SH-SY5Y (cell line): ENCODE results near the gene AP2A1.

Experiments used
- GATA2 ChIP-seq: IDR thresholded peaks from 2 replicates; pipeline ENCODE4 v1.6.1; 2011; ENCODE audit warnings: mild to moderate bottlenecking, low read depth, low read length
- GATA3 ChIP-seq: IDR thresholded peaks from 2 replicates; pipeline ENCODE4 v1.6.1; 2011; ENCODE audit warnings: low read depth, mild to moderate bottlenecking, low read length, moderate library complexity

The AP2A1 gene

DNA sequence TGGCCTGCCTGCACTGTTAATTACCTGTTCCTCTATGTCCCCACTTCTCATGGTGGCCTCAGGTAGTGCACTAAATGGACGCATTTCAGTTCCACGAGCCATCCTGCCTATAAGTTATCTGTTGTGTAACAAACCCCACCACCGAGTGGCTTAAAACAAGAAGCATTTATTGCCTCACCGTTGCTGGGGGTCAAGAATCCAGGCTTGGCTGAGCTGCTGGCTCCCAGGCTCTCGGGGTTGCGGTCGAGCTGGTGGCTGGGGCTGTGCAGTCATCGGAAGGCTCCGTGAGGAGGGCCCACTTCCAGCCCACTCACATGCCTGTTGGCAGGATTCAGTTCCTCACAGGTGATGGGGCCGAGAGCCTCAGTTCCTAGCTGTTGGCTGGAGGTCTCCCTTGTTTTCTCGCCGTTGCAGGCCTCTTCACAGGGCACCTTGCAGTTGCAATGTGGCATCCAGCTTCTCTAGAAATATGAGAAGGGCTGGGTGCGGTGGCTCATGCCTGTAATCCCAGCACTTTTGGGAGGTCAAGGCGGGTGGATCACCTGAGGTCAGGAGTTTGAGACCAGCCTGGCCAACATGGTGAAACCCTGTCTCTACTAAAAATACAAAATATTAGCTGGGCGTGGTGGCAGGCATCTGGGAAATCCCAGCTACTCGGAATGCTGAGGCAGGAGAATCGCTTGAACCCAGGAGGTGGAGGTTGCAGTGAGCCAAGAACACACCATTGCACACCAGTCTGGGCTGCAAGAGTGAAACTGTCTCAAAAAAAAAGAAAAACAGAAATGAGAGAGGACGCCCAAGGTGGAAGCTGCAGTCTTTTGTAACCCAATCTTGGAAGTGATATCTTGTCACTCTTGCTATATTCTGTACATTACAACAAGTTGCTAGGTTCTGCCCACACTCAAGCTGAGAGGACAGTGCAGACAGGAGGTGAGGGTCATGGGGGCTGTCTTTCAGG is 77.6 kb downstream of the AP2A1 start:
- no peak for TF ChIP-seq GATA2
- no peak for TF ChIP-seq GATA3

DNA sequence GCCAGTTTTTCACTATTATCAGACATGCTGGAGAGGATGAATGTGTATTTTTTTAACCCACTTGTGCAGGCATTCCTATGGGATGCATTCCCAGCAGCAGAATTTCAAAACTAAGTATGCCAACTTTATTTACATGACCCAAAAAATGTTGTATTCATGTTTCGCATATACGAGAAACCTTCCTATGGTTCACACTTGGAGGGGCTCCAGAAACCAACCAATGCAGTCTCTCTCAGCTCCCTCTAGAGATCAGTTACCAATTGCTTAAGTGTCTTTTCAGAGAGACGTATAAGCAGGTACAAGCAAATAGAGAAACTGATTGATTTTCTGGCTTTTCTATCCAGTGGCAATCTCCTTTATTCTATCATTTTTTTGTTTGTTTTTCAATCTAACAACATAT is 78.6 kb downstream of the AP2A1 start:
- TF ChIP-seq GATA3 (no peak), GATA2 (no peak)

DNA sequence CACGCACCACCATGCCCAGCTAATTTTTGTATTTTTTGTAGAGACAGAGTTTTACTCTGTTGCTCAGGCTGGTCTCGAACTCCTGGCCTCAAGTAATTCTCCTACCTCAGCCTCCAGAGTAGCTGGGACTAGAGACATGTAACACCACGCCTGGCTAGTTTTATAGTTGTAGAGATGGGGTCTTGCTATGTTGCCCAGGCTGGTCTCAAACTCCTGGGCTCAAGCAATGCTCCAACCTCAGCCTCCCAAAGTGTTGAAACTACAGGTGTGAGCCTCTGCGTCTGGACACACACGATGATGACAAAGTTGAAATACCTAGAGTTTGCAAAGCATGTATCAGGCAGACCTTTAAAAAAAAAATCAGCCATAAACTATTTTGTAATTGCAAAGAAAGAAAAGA is 79.6 kb downstream of the AP2A1 start:
- TF ChIP-seq GATA3 (no peak), GATA2 (no peak)

DNA sequence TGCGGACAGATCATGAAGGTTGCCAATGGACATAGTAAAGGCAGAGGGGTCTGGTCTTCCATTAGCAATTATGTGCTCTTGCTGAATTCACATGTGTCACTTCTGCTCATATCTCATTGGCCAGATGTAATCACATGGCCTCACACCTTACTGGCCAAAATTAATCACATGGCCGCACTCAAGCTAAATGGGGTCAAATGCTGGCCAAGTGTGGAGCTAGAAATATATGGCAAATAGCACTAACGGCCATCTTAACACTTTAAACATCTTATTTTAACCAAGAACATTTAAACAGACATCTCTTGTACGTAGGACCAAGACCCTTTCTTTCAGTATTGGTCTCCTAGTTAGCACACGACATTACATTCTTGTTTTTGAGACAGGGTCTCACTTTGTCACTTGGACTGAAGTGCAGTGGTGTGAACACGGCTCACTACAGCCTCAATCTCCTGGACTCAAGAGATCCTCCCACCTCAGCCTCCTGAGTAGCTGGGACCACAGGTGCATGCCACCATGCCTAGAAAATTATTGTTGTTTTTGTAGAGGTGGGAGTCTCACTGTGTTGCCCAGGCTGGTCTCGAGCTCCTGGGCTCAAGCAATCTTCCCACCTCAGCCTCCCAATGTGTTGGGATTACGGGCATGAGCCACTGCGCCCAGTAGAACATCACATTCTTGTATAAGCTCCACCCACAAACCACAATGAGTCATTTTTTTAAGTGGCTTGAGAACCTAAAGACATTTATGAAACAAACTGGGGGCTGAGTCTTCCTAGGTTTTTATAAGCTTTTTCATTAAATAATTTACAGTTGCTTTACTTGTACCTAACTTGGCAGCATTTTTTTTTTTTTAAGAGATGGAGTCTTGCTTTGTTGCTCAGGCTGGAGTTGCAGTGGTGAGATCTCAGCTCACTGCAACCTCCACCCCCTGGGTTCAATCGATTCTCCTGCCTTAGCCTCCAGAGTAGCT is 81.2 kb downstream of the AP2A1 start:
- TF ChIP-seq GATA3 (no peak), GATA2 (no peak)

DNA sequence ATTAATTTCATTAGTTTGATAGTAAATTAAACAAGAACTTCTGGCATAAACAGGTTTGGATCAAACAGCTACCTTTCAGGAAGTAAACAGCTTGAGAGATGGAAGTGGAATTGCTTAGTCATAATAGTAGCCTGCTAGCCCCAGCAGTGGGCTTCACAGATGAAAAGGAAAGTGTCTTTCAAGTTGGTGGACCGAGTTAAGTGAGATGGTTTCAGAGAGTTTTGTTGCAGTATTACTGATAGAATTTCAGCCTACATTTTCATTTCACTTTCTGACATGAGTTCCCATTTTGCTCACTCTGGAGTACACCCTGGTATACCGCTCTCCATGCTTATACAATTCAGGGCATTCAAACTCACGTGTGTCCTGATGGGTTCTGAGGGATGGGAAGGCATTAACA is 82.1 kb downstream of the AP2A1 start:
- TF ChIP-seq GATA2 (no peak), GATA3 (no peak)

DNA sequence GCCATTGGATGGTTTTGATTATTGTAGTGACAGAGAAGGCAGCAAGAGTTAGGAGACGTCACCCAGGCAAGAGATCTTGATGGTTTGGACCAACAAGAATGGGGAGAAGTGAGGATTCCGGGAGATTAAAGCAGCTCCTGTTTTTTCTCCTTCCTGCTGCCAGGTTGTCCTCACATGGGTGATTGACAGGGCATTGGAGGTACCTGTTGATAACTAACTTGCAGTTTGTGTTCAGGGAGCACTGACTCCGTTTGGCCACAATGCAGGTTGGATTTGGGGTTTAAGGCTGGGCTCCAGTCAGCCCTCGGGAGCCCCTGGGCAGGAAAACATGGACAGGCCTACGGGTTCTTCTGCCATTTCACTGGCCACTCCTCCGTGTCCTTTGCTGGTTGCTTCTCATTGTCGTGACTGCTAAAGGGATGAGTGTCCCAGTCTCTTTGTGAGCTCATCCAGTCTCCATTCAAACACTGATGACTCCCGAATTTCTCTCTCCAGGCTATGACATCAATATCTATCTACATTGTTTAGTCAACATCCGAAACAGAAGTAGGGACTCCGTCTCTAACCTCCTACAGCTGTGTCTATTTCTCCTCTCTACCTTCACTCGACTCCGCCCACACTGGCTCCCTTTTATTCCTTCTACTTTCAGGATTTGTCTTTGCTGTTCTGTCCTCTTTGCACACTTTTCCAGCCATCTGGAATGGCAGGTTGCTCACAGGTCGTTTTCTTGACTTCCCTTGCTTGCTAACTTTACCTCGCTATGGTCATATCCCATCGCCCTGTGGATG is 82.8 kb downstream of the AP2A1 start:
- TF ChIP-seq GATA2 (no peak), GATA3 (no peak)

DNA sequence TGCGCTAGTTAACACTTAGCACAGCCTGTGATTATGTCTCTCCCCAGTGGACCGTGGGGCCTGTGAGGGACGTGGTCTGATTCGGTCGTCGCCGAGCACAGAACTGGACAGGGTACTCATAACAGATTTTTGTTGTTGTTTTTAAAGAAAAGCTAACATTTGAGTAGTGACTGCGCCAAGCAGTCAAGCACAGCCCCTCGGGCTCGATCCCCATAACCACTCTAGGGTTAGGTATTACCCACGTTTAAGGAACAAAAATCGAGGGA is 83.4 kb downstream of the AP2A1 start:
- TF ChIP-seq GATA2 (no peak), GATA3 (no peak)

DNA sequence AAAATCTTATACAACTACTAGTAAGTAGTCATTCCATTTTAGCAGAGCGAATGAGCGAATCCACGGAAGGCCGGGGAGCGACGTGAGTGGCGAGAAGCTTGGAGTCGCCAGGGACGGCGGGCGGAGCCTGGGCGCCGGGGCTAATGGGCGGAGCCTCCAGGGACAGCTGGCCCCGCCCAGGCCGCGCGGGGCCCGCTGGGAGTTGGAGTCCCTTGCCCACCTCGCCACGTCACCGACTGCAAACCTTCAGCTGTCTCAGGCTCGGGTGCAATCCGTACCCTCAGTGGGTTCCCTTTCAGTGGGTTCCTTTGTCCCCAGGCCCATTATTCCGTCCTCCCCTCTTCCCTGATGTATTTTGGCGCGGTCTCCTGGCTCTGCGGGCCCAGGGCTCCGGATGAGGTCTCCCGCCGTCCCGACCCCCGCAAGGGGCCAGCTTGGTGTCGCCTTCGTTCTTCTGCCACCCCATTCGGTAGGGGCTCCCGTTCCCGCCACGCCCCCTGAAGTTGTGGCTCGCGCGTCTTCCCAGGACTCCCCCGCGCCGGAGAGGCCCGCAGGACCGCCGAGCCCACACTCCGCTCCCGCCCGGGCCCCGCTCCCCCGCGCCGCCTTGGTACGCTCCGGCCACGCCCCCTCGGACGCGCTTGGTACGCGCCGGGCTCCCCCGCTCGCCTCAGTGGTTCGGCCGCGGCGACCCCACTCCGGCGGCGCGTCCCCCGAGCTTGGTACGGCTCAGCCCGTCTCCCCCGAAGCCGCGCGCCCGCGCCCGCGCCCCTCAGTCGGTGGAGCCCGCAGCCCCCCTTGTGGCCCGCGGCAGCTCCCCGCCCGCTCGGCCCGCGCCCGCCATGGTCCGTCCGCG is 83.9 kb downstream of the AP2A1 start, which contains the start of gene PTOV1:
PTOV1 (plus strand) TSS at position 673 of the 856 bp plus-strand sequence.
- TF ChIP-seq GATA3 = no peak
- no peak for TF ChIP-seq GATA2

DNA sequence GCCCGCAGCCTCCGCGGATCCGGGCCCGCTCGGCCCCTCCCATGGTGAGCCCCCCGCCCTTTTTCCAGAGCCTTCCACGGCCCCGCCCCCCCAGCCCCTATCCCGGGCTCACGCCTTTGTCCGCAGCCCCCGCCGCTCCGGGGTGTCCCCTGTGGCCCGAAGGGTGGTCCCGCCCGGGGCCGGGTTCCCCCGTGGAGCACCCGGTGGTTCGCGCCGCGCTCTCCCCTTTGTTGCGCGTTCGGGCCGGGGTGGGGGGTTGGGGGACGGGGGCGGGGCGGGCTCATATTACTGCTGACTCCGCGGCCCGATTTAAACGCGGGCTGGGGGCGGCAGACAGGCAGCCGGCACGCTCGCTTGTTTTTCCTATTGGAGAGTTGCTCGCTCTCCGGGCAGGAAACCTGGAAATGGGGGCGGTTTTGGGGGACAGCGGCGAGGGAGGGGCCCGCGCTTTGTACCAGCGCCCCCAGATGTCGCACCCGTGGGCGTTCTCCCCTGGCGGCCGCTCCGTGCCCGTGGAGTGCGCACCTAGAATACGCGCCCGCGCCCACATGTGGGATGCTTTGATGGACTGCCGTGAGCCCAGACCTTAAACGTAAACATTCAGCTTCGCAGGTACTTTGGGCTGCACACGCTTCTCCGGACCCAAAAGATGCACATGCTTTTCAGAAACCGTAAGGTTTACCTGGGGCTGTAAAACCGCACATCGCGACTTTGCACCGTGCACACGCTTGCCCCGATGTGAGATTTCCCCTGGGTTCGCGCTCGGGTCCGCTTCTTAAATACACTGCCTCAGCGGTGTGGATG is 84.9 kb downstream of the AP2A1 start:
- no peak for TF ChIP-seq GATA3

DNA sequence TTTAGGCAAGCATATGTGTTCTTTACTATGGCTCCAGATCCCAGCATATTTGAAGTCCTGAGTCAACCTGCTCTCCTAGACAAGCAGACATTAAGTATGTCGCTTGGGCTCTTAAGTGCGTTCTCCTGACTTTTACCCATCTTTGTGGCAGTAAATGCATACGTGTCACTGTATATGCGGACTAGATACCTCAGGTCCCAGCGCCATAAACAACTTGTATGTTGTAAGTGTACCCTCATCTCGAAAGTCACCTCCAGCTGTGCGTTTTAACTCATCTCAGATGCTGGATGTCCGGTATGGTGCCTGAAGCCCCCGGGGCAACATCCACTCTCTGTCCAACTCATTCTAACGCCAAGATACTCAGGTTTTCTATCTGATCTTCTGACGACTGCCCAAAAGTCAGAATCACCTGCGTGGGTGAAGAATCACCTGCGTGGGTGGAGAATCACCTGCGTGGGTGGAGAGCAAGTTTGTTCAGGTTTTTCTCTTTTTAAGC is 85.9 kb downstream of the AP2A1 start:
- TF ChIP-seq GATA3 (no peak), GATA2 (no peak)

DNA sequence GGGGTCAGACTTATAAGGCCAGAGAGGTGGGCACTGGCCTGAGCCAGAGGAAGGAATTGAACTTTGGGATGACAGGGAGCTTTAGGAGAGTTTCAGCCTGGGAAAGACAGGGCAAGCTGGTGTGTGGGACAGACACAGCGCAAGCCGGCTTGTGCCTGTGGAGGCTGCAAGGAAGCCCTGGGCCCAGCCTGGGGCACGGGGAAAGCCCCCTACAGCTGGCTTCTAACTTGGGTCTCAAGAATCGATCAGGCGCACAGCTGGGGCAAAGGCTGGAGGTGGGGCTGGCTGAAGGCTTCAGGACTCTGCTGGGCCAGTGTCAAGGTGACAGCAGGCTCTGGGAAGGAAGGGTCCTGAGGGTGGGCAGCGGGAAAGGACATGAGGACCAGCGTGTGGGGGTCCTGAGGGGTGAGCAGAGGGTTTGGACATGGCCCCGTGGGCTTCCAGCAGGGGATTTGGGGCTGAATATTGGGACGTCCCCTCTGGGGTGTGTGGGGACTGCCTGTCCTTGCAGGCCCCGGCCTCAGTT is 87.1 kb downstream of the AP2A1 start:
- no peak for TF ChIP-seq GATA3
- TF ChIP-seq GATA2 = no peak
